Glomerular visceral epithelial cell (primary cell): ENCODE results near the gene FXYD3.
A peak's percentile ranks its signal among the peaks of the same experiment; 100 is the strongest.
"Not testable (repeated sequence)": the region's sequence is repeated elsewhere in the genome, so short reads cannot be mapped to it uniquely, and the experiment has no call there.

Experiments
- DNase-seq: peaks from one replicate; pipeline ENCODE4 v3.0.0-alpha.2; 2016; ENCODE audit errors: extremely low spot score

The FXYD3 gene

DNA sequence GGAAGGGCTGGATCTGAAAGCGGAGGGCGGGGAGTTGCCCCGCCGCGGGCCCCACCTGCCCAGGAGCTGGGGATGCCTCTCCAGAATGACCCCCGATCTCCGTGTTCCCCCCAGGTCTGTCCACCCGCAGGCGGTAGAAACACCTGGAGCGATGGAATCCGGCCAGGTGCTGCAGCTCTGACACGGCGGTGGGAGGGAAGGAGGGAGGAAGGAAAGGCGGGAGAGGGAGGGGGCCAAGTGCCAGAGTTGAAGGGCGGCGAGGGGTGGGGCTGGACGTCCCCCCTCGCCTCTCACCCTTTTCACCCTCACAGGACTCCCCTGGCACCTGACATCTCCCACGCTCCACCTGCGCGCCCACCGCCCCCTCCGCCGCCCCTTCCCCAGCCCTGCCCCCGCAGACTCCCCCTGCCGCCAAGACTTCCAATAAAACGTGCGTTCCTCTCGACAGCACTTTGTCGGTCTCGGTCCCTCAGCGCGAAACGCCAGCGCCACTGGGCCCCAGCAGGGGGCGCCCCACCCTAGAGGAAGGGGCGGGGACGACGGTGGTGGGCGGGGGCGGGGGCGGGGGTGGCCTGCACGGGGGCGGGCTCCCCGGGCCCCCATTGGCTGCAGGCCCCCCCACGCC is 27.1 kb downstream of the FXYD3 start:
- peak; percentile 57 for DNase-seq

DNA sequence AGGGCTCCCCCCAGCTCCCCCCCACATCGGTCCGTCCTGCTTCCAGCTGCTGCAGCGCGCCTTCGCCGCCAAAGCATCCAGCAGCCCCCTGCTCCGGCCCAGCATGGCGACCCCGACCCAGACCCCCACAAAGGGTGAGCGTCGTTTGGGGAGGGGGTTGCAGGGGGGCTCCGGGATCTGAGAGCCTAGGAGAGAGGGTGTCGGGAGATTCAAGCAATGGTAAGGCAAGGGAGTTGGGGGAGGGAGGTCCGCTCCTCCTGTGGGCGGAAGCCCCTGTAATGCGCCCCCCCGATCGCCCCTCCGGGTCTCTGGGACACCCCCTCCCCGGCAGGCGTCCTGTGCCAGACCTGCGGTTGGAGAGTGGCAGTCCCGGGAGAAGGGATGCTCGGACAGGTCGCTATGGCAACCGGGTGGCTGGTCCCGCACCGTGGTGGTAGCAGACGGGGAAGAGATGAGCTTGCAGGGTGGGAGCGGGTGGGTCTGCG is 27.6 kb downstream of the FXYD3 start, which contains the start of gene FXYD7:
Gene FXYD7 (plus strand): TSS at position 25 of the 485 bp plus-strand sequence. CDS start 79 bp downstream, at position 104.
- DNase-seq, result no peak

DNA sequence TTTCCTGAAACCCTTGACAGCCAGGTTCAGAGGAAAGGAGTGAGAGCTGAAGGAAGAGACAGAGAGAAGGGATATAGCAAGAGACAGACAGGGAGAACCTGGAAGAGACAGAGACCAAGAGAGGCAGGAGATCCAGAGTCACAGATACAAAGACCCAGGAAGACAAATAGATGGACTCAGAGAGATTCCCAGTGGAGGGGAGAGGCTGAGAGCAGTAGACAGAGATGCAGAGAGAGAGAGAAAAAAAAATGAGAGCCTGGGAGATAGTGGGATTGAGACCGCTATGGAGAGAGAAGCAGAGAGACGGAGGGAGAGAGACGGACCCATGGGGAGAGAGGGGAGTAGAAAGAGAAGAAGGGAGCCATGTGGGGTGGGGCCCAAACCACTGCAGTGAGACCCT is 28.2 kb downstream of the FXYD3 start:
- no peak for DNase-seq

DNA sequence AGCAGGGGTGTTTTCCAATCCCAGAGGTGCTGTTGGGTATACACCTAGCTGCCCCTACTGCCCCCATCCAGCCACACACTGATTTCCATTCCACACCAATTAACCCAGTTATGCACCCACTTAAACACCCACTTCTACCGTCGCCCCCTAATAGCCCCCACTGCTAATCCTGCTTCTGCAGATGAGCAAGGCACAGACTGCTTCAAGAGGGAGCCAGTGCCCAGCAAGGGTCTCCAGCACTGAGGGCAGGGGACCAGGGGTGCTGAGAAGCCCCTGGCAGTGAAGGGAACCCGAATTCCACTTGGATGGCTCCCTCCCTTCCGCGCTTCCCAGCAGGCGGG is 28.6 kb downstream of the FXYD3 start:
- DNase-seq, result no peak

DNA sequence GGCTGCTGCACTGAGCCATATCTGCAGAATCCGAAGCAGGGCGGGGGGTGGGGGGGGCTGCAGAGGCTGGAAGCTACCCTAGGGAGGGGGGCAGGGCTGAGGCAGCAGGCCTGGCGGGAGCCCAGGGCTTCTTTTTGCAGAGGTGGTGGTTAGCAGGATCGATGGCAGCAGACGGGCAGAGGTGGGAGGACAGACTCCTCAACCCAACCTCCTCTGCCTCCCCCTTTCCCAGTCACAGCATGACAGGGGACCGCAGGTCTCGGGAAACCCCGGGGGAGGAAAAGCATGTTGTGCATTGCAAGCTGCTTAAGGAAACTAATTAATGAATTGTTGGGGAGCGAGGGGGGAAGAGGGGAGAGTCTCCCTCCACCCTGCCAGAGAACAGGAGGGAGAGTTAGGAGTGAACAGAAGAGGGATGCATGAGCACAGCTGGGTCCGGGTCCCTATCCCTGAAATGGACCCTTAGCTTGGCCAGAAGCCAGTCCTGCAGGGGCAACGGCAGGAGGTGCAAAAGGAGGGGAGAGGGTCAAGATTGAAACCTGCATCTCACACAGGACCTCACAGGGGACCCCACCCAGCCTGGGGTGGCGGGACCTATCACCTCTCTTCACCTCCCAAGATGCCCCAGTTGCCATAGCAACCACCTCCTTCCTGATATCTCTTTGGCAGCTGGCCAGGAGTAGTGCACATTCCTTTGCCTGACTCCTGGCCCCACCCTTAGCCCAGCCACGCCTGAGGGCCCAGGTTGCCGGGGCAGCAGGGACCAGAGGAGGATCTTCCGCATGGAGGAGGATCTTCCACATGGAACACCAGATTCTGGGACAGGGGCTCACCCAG is 29.2 kb downstream of the FXYD3 start:
- DNase-seq, result peak; percentile 81

DNA sequence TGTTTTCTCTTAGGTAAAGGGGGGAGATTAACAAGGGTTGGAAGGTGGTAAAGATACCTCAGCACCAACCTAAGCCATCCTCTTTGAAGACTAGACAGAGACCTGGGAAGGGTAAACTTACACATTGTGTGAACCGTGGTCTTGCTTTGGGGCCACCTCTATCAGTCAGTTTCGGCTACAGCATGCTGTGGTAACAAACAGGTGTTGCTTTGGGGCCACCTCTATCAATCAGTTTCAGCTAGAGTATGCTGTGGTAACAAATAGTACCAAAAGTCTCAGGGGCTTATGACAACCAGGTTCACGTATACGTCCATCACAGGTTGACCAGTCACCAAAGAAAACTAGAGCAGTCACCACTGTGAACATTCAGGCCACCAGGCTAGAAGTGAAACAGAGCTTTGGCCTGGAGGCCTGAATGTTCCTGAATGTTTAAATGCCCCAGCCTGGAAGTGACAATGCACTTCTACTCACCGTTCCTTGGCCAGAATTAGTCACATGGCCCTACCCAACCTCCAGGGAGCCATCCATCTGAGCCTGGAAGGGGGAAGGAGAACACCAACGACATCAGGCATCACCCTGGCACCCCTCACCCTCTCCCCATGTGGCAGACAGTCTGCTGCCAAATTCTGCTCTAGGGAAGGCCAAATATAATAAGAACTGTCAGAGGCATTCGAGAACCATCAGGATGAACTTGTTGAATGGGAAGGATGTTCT is 31.3 kb downstream of the FXYD3 start:
- no peak for DNase-seq

DNA sequence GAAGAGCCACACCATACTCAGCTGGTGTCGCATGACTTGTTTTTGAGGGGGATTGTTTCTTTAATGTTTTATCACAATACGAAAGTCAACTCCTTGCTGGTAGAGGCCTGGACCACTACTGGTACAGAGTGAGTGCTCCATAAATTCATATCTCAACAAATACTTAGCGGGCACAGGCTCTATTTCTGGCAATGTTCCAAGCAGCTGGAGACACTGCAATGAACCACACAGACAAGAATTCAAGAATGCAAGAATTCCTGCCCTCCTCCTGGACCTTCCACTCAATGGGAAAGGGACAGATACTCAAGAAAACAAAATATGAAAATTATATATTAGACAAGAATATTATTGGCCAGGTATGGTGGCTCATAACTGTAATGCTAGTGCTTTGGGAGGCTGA is 33.8 kb downstream of the FXYD3 start:
- DNase-seq, result no peak

DNA sequence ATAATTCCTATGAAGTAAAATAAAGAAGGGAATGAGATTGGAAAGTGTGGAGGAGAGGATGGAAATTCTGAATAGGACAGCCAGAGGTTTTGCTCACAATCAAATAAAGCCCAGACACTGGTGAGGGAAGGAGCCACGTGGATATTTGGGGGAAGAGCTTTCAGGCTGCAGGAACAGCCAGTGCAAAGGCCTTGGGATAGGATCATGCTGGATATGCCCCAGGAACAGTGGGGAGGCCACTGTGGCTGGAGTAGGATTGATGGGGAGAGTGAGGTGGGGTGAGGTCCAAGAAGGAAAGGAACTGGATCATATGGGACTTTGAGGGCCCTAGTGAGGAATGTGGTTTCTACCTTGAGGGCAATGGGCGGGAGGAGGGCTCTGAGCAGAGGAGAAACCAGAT is 34.8 kb downstream of the FXYD3 start:
- no peak for DNase-seq

DNA sequence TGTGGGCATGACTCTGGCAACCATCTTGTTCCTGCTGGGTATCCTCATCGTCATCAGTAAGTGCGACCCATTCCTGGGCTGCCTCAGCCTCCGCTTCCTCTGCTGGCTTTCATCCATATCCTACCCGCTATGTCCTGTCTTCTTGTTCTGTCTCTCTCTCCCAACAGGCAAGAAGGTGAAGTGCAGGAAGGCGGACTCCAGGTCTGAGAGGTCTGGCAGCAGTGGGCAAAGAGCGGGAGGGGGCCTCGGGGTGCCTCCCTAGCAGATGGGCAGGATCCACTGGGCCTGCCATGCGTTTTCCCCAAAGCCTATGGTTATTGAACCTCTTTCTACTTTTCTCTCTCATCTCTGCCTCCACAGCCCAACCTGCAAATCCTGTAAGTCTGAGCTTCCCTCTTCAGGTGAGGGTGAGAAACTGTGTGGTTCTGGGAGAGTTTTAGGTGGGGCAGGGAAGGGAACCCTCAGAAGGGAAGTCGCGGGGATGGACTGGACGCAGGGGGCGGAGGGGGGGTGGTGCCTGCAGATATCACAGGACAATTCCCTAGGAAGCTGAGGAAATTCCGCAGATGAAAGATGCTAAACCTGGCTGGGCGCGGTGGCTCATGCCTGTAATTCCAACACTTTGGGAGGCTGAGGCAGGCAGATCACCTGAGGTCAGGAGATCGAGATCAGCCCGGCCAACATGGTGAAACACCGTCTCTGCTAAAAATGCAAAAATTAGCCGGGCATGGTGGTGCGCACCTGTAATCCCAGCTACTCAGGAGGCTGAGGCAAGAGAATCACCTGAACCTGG is 35.8 kb downstream of the FXYD3 start:
- no peak for DNase-seq

DNA sequence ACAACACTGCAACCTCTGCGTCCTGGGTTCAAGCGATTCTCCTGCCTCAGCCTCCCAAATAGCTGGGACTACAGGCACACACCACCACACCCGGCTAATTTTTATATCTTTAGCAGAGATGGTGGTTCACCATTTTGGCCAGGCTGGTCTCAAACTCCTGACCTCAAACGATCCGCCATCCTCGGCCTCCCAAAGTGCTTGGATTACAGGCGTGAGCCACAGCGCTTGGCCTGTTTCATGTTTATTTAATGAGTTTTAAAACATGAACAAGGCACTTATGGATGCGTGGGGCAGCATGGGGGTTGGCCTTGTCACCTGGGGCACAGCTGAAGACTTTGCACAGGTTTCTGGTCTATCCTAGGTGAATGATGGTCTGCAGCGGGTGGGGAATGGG is 37.5 kb downstream of the FXYD3 start:
- DNase-seq, result not testable (repeated sequence)

DNA sequence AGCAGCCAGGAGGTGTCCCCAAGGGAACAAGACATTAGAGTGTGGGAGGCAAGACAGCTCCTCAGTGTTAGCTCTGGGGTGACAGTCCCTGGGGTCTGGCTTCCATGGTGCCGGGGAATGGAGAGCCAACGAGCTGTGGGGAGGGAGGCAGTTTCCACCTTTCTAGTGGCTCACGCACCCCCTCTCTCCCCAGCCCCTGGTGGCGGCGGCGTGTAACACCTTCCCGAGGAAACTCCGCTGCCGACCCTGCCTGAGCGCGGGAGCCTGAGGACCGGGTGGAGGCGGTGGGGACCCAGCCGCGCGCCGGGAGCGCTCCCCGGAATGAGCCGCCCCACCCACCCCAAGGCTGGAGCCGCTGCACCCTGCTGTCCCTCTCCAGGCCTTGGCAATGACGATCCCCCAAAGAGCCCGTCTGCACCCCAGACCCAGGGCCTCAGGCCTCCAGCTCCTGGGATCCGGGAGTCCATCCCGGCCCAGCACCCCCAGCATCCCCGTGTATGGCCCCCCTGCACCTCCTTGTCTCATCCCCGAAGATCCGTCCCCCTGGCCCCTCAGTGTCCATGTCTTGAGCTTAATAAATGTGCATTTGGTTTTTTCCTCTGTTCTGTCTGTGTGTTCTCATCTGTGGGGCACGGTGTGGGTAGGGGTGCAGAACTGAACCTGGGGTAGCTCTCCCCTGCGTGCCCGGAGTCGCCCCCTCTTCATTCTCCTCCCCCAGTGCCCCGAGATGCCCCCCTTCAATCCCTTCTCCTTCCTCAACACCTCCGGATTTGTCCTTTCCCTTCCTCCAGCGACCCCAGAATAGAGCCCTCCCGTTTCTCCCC is 38.3 kb downstream of the FXYD3 start:
- DNase-seq, result peak; percentile 57

DNA sequence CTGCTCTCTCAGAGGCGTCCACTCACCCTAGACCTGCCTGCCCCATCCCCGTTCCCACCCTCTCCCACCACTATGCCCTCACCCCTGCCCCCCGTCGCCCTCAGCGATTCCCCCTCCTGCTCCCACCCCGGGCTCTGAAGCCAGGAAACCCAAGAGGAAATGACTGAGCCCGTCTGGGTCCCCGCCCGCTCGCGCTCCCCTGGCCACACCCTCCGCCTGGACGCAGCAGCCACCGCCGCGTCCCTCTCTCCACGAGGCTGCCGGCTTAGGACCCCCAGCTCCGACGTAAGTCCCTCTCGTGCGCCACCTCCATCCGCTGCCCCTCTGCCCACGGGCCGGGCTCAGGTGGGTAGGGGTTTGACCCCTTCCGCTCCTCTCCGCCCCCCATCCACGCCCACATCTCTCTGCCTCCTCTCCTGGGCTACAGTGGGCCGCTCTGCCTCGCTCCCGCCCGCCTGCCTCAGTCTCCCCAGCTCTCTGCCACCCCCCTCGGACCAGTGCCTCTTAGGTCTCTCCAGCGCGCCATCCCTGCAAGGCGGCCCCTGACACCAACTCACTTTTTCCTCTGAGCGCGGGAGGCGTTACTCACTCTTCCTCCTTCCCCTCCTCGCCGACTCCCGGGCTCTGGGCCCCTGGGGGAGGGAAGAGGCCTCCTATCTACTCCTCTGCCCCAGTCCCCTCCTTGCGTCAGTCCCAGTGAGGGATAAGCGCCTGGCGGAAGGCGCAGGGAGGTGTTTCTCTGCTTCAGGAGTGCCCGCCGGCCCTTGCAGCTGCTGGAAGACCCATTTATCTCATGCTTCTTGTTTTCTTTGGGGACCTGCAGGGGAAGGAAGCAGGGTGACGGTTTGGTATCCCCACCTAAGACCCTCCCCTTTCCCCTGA is 39.1 kb downstream of the FXYD3 start, which contains the start of gene FXYD5:
Gene FXYD5 (plus strand): TSS at position 211 of the 882 bp plus-strand sequence. CDS start 816 bp downstream, outside the sequence.
- peak; percentile 74 for DNase-seq

DNA sequence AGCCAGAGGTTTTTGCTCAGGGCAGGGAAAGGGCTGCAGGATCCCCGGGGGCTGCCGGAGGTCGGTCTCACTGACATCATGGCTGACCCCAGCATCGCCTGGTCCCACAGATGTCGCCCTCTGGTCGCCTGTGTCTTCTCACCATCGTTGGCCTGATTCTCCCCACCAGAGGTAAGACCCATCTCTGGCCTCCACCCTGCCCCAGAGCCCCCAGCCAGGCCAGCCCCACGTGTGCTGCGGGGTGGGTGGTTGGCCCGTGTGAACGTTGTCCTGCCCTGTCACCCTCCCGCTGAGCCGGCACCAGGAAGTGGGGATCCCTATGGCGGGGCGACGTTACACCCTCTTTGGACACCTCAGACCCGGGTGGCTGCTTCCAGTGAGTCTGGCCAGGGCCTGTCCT is 39.8 kb downstream of the FXYD3 start:
- DNase-seq, result no peak

DNA sequence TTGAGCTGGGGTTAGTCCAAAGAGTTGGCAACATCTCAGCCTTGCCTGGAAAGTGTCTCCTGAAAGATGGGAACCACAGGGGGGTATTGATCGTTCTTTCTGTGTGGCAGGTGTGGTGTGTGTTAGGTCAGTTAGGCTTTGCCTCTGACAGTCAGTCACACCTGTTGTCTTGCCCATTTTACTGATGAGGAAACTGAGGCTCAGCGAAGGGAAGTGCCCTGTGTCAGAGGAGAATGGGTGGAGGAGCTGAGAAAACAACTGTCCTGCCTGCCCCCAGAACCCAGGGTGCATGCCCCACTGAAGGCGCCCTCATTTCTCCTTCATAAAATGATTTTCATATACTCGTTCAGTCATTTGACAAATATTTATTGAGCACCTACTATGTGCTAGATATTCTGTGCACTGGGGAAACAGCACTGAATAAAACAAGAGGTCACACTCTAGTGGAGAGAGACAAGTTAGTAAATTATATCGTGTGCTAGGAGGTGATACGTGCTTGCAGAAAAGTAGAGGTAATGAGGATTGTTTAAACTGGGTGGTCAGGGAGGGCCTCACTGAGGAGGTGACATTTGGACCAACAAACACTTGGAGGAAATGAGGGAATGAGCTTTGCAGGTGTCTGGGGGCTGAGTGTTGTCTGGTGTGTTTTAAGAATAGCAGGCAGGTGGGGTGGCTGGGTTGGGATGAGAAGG is 40.5 kb downstream of the FXYD3 start:
- no peak for DNase-seq

DNA sequence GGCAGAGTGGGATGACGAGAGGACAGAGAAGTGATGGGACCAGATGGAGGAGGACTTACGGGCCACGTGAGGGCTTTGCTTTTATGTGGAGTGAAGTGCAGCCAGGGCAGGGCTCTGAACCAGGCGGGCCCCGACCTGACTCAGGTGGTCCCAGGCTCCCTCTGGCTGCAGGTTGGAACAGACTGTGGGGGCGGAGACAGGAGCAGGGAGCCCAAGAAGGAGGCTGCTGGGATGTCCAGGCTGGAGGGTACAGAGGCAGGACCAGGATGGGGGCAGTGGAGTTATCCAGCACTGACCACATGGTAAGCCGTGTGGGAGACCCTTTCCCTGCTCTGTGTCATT is 41.0 kb downstream of the FXYD3 start:
- no peak for DNase-seq

DNA sequence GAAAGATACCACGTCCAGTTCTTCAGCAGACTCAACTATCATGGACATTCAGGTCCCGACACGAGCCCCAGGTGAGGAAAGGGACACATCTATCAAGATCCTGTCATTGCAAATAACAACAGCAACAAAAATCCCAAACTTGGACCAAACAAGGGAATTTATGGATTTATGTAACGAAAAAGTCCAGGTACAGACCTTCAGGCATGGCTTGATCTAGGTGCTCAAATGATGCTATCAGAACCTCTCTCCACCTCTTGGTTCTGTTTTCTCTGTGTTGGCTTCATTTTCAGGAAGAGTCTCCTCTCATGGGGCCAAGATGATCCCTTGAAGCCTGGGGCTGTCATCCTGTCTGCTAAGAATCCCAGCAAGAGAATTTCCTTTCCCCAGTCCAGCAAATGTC is 41.8 kb downstream of the FXYD3 start:
- DNase-seq, result no peak

DNA sequence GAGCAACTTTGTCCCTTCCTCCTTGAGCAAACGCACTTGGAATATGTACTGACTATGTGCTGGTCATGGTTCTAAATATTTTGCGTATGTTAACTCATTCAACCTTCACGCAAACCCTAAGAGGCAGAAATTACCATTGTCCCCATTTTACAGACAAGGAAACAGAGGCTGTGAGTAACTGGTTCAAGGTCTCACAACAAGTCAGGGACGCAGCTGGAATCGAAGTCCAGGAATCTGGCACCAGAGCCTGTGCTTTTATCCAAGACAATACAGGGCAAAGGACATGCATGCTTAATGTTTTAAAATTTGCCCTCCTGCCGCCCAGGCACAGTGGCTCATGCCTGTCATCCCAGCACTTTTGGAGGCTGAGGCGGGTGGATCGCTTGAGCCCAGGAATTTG is 44.0 kb downstream of the FXYD3 start:
- DNase-seq, result no peak

DNA sequence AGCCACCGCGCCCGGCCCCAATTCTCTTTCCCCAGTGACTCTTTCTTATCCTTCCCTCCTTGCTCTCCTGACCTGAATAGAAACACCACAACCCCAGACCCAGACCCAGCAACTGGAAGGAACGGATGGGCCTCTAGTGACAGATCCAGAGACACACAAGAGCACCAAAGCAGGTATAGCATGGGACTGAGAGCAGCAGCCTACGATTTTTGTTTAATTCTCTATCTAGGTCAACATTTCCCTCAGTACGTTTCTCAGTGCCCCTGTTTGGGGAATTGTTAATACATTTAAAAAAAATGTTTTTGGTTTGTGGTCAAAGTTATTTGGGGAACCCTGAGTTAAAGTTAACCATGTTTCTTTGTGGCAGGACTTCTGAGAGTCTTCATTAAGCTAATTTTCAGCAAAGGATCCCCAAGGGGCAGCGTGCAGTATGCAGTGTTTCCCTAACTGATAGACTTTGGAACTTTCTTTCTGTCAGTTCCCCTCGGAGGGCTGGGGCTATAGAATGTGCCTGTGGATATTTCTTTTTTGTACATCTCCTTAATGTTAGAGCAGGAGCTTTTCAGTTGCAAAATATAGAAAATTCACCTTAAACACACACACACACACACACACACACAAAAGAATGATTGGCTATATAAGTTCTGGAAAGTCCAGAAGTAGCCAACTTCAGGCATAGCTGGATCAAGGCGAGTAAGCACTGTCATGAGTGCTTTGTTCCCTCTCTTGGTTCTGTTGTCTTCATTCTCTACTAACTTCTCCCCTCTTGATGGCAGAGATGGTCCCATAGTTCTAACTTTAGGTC is 45.2 kb downstream of the FXYD3 start:
- no peak for DNase-seq

DNA sequence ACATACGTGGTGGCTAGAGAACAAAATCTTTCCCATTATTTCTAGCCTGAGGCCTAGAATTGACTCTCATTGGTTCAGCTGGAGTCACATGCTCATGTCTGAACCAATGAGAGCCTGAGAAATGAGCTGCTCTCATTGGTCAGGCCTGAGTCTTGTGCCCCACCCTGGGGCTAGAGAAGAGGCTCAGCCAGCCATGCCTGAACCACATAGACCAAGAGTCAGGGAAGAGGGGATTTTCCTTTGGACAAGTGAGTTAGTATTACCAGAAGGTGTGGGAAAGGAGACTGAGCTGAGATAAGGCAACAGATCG is 45.8 kb downstream of the FXYD3 start:
- DNase-seq, result no peak
